Activated CD8-positive, alpha-beta T cell treated with anti-CD3 and anti-CD28 coated beads, Interleukin-2, amount 10 ng/mL, durations not matched to agents 7 days and 5 days (primary cell): ENCODE measurements around the gene DNAJC12. TPM values are rescaled to one million over a fixed set of nuclear protein-coding genes. Genes with fewer than 3 reads are reported as not detected.
"Not testable (repeated sequence)": the region's sequence is repeated elsewhere in the genome, so short reads cannot be mapped to it uniquely, and the experiment has no call there.

Experiments used
- ATAC-seq: fragments of 150-1000 bp; cut with Tn5 transposase; one replicate; pipeline ENCODE4 v1.10.0; 2021; ENCODE audit warnings: moderate library complexity
- CTCF ChIA-PET: fragments of 350-600 bp; sonication (Branson Sonifier 250); formaldehyde crosslinking; loops from one replicate; lab custom pipeline; 2021; ENCODE audit warnings: antibody characterized with exemption; lab: Charles Lee
- POLR2A ChIA-PET: fragments of 350-600 bp; sonication (Branson Sonifier 250); formaldehyde crosslinking; loops from one replicate; lab custom pipeline; 2021; ENCODE audit warnings: antibody characterized with exemption; lab: Charles Lee
- DNase-seq: peaks from one replicate; pipeline ENCODE4 v3.0.0-alpha.2; 2020
- H3K27ac Mint-ChIP-seq: one replicate; pipeline ENCODE4 v1.8.0; 2021; ENCODE audit warnings: mild to moderate bottlenecking, mixed read lengths
- H3K27me3 Mint-ChIP-seq: one replicate; pipeline ENCODE4 v1.8.0; 2021; ENCODE audit warnings: low read depth, mixed read lengths
- H3K36me3 Mint-ChIP-seq: one replicate; pipeline ENCODE4 v1.8.0; 2021; ENCODE audit warnings: low read depth, mixed read lengths
- H3K4me1 Mint-ChIP-seq: one replicate; pipeline ENCODE4 v1.8.0; 2021; ENCODE audit warnings: low read depth, mixed read lengths
- H3K4me3 Mint-ChIP-seq: one replicate; pipeline ENCODE4 v1.8.0; 2021; ENCODE audit warnings: mild to moderate bottlenecking, mixed read lengths
- H3K9me3 Mint-ChIP-seq: one replicate; pipeline ENCODE4 v1.8.0; 2022; ENCODE audit warnings: mixed read lengths; ENCODE audit not compliant: insufficient read depth
- total RNA-seq, 2 experiments: library from RNA; stranded (reverse); gene quantifications; one replicate each; pipeline ENCODE4 v1.2.3, GENCODE V29; 2021

Gene DNAJC12
- total RNA-seq, 2 experiments from 2014 or later: 2.6 to 3.0 TPM

- H3K9me3 Mint-ChIP-seq, H3K27me3 Mint-ChIP-seq, H3K27ac Mint-ChIP-seq, ATAC-seq, DNase-seq, POLR2A ChIA-PET, H3K4me3 Mint-ChIP-seq: not testable (repeated sequence)
- H3K4me1 Mint-ChIP-seq: peaks cover 26% of the 10 kb centered on the region
- H3K36me3 Mint-ChIP-seq: peaks cover 14% of the 10 kb centered on the region
- CTCF ChIA-PET: interaction anchor here (0.7 to 11.9 kb wide), 3 partner anchors 10 to 65 kb away, joined by 3 to 98 read pairs (median 22); no protein-coding TSS in a partner anchor
Measured at GRCh38 chr10:67762567-67762966, 75.4 kb downstream of the DNAJC12 start.

- POLR2A ChIA-PET: no interaction called here
- ATAC-seq (no peak), DNase-seq (no peak)
- peaks cover 7% of the 10 kb centered on the region for H3K27me3 Mint-ChIP-seq
- H3K36me3 Mint-ChIP-seq: peaks cover 11% of the 10 kb centered on the region
- H3K27ac Mint-ChIP-seq: no peak overlapping the region
- peaks cover 15% of the 10 kb centered on the region for H3K4me1 Mint-ChIP-seq
- no peak overlapping the region for H3K4me3 Mint-ChIP-seq
- CTCF ChIA-PET: interaction anchor here (11.9 kb wide), 1 partner anchor 18 kb away, joined by 98 read pairs; no protein-coding TSS in a partner anchor
- no peaks in the 10 kb centered on the region for H3K9me3 Mint-ChIP-seq
Measured at GRCh38 chr10:67760272-67760671, 77.7 kb downstream of the DNAJC12 start.

Other genes with a start within 250 kb of the DNAJC12 start
- gene CTNNA3, start 142.0 kb downstream of the DNAJC12 start, total RNA-seq: 1 to 10 TPM; 1.3 to 2.6 TPM
- 10 to 100 TPM; 21.9 TPM for gene SIRT1, start 46.5 kb upstream of the DNAJC12 start, total RNA-seq
- gene HERC4, start 237.1 kb upstream of the DNAJC12 start, total RNA-seq: 10 to 100 TPM; 48.8 to 50.1 TPM